ENCODE results near the gene MEFV. TPM values are rescaled to one million over a fixed set of nuclear protein-coding genes. Genes with fewer than 3 reads are reported as not detected.

Gene MEFV
- polyA plus RNA-seq, 3 donors, result 37.7 to 78.0 (median 73.2) TPM

DNA sequence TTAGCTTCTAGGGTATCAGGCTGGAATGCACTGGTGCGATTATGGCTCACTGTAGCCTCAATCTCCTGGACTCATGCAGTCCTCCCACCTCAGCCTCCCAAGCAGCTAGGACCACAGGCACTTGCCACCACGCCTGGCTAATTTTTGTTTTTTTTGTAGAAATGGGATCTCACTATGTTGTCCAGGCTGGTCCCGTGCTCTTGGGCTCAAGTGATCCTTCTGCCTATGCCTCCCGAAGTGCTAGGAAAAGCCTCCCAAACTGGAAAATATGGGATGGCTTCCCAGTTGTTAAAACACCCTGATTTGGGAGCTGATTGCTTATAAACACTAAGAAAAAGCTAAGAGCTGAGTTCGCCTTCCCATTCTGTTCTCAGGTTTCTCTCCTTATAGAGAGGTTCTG lies 20.2 kb upstream of the MEFV start:
- no peaks in the 10 kb centered on the region for H3K79me2 ChIP-seq (ENCODE audit: insufficient read depth, low read length)
- WGBS (ENCODE audit: insufficient coverage), result no CpG with 5 or more reads among the region's 5 CpGs
- Mint-ChIP-seq H3K36me3 (no peaks in the 10 kb centered on the region), H3K9me3 (peaks cover 5 to 39% (median 19%) of the 10 kb centered on the region in 7 donors), H3K27ac (no peak overlapping the region), H3K27me3 (ENCODE audit: low read depth in 3 of 3) (peaks cover 18 to 30% (median 23%) of the 10 kb centered on the region in 3 donors), H3K4me3 (no peak overlapping the region), H3K4me1 (peaks cover 4% of the 10 kb centered on the region)
- TF ChIP-seq CTCF (IDR thresholded peaks at IDR 0.05), result no peak
- peaks cover 13% of the 10 kb centered on the region for H4K20me1 ChIP-seq (ENCODE audit: insufficient read depth, low read length)
- H2AFZ ChIP-seq (ENCODE audit: insufficient read depth, low read depth, low read length, poor library complexity, severe bottlenecking), result no peak overlapping the region
- DNase-seq, result no peak
- no peak overlapping the region for H3K4me3 ChIP-seq (replicated peaks in 1 of 3; ENCODE audit: low read depth in 2 of 3, low read length in 3 of 3)
- no peak overlapping the region for H3K9ac ChIP-seq (ENCODE audit: insufficient read depth, low read length, poor library complexity, severe bottlenecking)
- H3K27me3 ChIP-seq (ENCODE audit: control insufficient read depth in 2 of 2, insufficient read depth in 2 of 2, low read length in 2 of 2), result peaks cover 3 to 20% of the 10 kb centered on the region in 2 donors
- H3K36me3 ChIP-seq (replicated peaks in 1 of 2; ENCODE audit: control insufficient read depth in 1 of 2, insufficient read depth in 2 of 2, low read length in 2 of 2), result no peaks in the 10 kb centered on the region
- peaks cover 6 to 16% of the 10 kb centered on the region in 2 donors for H3K9me3 ChIP-seq (replicated peaks in 1 of 2; ENCODE audit: control insufficient read depth in 1 of 2, insufficient read depth in 1 of 2, low read length in 2 of 2)
- intact Hi-C loops (cut with micrococcal nuclease), result loop anchor here in 1 of 2 donors (5.0 kb wide), 1 partner anchor 41 kb away; no protein-coding TSS in a partner anchor
- H3K4me2 ChIP-seq (replicated peaks; ENCODE audit: extremely low read depth, low read length, poor library complexity, severe bottlenecking), result no peak overlapping the region
- no peak overlapping the region for H3K27ac ChIP-seq (ENCODE audit: low read depth in 1 of 2, low read length in 2 of 2)
- H3K4me1 ChIP-seq (ENCODE audit: control insufficient read depth in 1 of 2, insufficient read depth in 2 of 2, low read length in 2 of 2), result peaks cover 7 to 8% of the 10 kb centered on the region in 2 donors

DNA sequence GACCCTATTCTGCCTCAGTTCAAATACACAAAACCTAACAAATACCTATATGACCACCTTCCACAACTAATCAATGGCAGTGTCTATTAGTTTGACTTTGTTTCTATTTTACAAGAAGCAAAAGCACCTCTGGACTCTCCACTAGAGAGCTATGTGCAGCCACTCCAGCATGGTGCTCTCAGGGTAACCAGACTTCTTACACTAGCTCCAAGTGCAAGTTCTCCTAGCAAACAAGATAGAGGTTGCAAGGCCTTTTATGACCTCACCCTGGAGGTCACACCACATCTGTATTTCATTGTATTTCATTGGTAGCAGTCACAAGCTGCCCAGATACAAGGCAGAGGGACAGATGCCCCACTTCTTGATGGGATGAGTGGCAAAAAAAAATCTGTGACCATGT lies 18.5 kb upstream of the MEFV start:
- peaks cover 0 to 4% of the 10 kb centered on the region in 2 donors for H3K36me3 Mint-ChIP-seq

More for the DNA sequence above, 18.5 kb upstream of the MEFV start:
- H3K27ac ChIP-seq (ENCODE audit: low read depth in 1 of 2, low read length in 2 of 2), result no peak overlapping the region
- intact Hi-C loops (cut with micrococcal nuclease), result loop anchor here in 1 of 2 donors (5.0 kb wide), 1 partner anchor 42 kb away; no protein-coding TSS in a partner anchor
- TF ChIP-seq CTCF (IDR thresholded peaks at IDR 0.05), result no peak
- peaks cover 3 to 20% of the 10 kb centered on the region in 2 donors for H3K27me3 ChIP-seq (ENCODE audit: control insufficient read depth in 2 of 2, insufficient read depth in 2 of 2, low read length in 2 of 2)
- peaks cover 6 to 19% of the 10 kb centered on the region in 2 donors for H3K9me3 ChIP-seq (replicated peaks in 1 of 2; ENCODE audit: control insufficient read depth in 1 of 2, insufficient read depth in 1 of 2, low read length in 2 of 2)
- no peak overlapping the region for H3K4me2 ChIP-seq (replicated peaks; ENCODE audit: extremely low read depth, low read length, poor library complexity, severe bottlenecking)
- no peaks in the 10 kb centered on the region for H3K4me1 ChIP-seq (ENCODE audit: control insufficient read depth in 1 of 2, insufficient read depth in 2 of 2, low read length in 2 of 2)
- Mint-ChIP-seq H3K4me1 (no peaks in the 10 kb centered on the region), H3K27me3 (ENCODE audit: low read depth in 3 of 3) (peaks cover 18 to 30% (median 23%) of the 10 kb centered on the region in 3 donors), H3K27ac (no peak overlapping the region), H3K4me3 (peak overlapping the region in 1 of 2 donors; percentile 46), H3K9me3 (peaks cover 5 to 42% (median 23%) of the 10 kb centered on the region in 7 donors)
- H3K4me3 ChIP-seq (replicated peaks in 1 of 3; ENCODE audit: low read depth in 2 of 3, low read length in 3 of 3), result no peak overlapping the region
- no peak overlapping the region for H3K9ac ChIP-seq (ENCODE audit: insufficient read depth, low read length, poor library complexity, severe bottlenecking)
- no peak for DNase-seq
- H3K79me2 ChIP-seq (ENCODE audit: insufficient read depth, low read length), result no peaks in the 10 kb centered on the region
- no peak overlapping the region for H2AFZ ChIP-seq (ENCODE audit: insufficient read depth, low read depth, low read length, poor library complexity, severe bottlenecking)
- H4K20me1 ChIP-seq (ENCODE audit: insufficient read depth, low read length), result peaks cover 15% of the 10 kb centered on the region
- H3K36me3 ChIP-seq (replicated peaks in 1 of 2; ENCODE audit: control insufficient read depth in 1 of 2, insufficient read depth in 2 of 2, low read length in 2 of 2), result no peaks in the 10 kb centered on the region
